ENCODE data around the gene PKIB. TPM values are rescaled to one million over a fixed set of nuclear protein-coding genes. Genes with fewer than 3 reads are reported as not detected.

PKIB gene
- total and polyA plus RNA-seq, 10 of the 15 experiments (the other 5 are each of a cell fraction or from before 2014, with no cell fraction given), result 0.20 to 1.8 (median 0.87) TPM

- intact Hi-C loops (cut with micrococcal nuclease; ENCODE audit: unreplicated experiment), result no loop called here
- WGBS (ENCODE audit: insufficient coverage, insufficient replicate concordance, low lambda C conversion rate, missing lambda C conversion rate), result 0% methylated on average over 3 of the region's 3 CpGs
- BruUV-seq (replicated peaks), result no TSS peak
These were observed 29.5 kb upstream of the PKIB start for GRCh38 chr6:122580737-122581136.

More at GRCh38 chr6:122580737-122581136, 29.5 kb upstream of the PKIB start:
- Histone ChIP-seq H3K9me3 (replicated peaks; ENCODE audit: control insufficient read depth, insufficient read depth, low read length) (no peaks in the 10 kb centered on the region), H4K20me1 (ENCODE audit: control insufficient read depth, insufficient read depth) (no peaks in the 10 kb centered on the region), H3K4me3 (no peak overlapping the region), H3K36me3 (ENCODE audit: control insufficient read depth in 2 of 2, insufficient read depth in 2 of 2, low read length in 1 of 2) (no peaks in the 10 kb centered on the region), H3K27me3 (replicated peaks in 1 of 2; ENCODE audit: control insufficient read depth in 2 of 2, insufficient read depth in 2 of 2, low read length in 1 of 2) (no peaks in the 10 kb centered on the region), H3K9ac (ENCODE audit: control insufficient read depth, insufficient read depth, low read length) (no peak overlapping the region), H3K27ac (ENCODE audit: control insufficient read depth, insufficient read depth) (no peak overlapping the region), H3K79me2 (ENCODE audit: control insufficient read depth, insufficient read depth, low read length) (no peaks in the 10 kb centered on the region), H3K4me1 (ENCODE audit: control insufficient read depth, insufficient read depth, low read length) (no peaks in the 10 kb centered on the region), H3K4me2 (ENCODE audit: control insufficient read depth, insufficient read depth) (no peak overlapping the region), H2AFZ (ENCODE audit: control insufficient read depth, low read depth, low read length) (no peak overlapping the region)
- CTCF ChIA-PET, result interaction anchor here (0.9 to 1.4 kb wide), 2 partner anchors 8 to 35 kb away, joined by 3 to 4 read pairs; no protein-coding TSS in a partner anchor
- DNase-seq (ENCODE audit: low read depth, low spot score), result no peak
- peak; percentile 50 for ATAC-seq
- no peak for TF ChIP-seq CUX1 (IDR thresholded peaks at IDR 0.05; ENCODE audit: insufficient replicate concordance, low read depth, low read length)
- TF ChIP-seq SIN3A (IDR thresholded peaks at IDR 0.05; ENCODE audit: low read depth, low read length), result no peak
- TF ChIP-seq NRF1 (conservative IDR thresholded peaks at IDR 0.05; ENCODE audit: low read depth, low read length), result no peak
- no peak for TF ChIP-seq POU2F2 (IDR thresholded peaks at IDR 0.05; ENCODE audit: borderline replicate concordance, low read depth, low read length)
- no peak for FAIRE-seq
- RAD21 ChIA-PET (ENCODE audit: unreplicated experiment), result interaction anchor here (0.7 kb wide), 1 partner anchor 46 kb away, joined by 3 read pairs; no protein-coding TSS in a partner anchor
- SMC1A ChIA-PET (ENCODE audit: uncharacterized antibody, unreplicated experiment), result interaction anchor here (0.7 to 1.3 kb wide), 2 partner anchors 8 to 96 kb away, joined by 3 to 4 read pairs; no protein-coding TSS in a partner anchor
- in situ Hi-C loops (cut with MboI), result no loop called here
- POLR2A ChIA-PET, result no interaction called here

Measured in GM12878 (cell line).